ENCODE measurements around the gene NUTM1.
"Not testable (repeated sequence)": the region's sequence is repeated elsewhere in the genome, so short reads cannot be mapped to it uniquely, and the experiment has no call there.

NUTM1 gene

GRCh38 chr15:34348735-34349300 lies 5.7 kb downstream of the NUTM1 start:
- no peak for DNase-seq
- H3K27ac ChIP-seq = no peak overlapping the region
- no peaks in the 10 kb centered on the region for H3K27me3 ChIP-seq (replicated peaks)
- in situ Hi-C loops (cut with HindIII; ENCODE audit: low pct_ligation_motif_present, low sequenced_read_pairs) = loop anchor here (25.0 kb wide), 1 partner anchor 112 kb away; the partner anchor contains the start of gene EMC4
- no peak for TF ChIP-seq CTCF (IDR thresholded peaks at IDR 0.05; ENCODE audit: low read depth, low read length, missing control alignments)
- H3K4me3 ChIP-seq (ENCODE audit: low read depth, low read length) = no peak overlapping the region
- H3K36me3 ChIP-seq (replicated peaks) = no peaks in the 10 kb centered on the region

- Histone ChIP-seq H3K4me3 (ENCODE audit: low read depth, low read length) (no peak overlapping the region), H3K27ac (no peak overlapping the region), H3K36me3 (replicated peaks) (no peaks in the 10 kb centered on the region), H3K27me3 (replicated peaks) (no peaks in the 10 kb centered on the region)
- no peak for DNase-seq
- no peak for TF ChIP-seq CTCF (IDR thresholded peaks at IDR 0.05; ENCODE audit: low read depth, low read length, missing control alignments)
- in situ Hi-C loops (cut with HindIII; ENCODE audit: low pct_ligation_motif_present, low sequenced_read_pairs) = loop anchor here (25.0 kb wide), 1 partner anchor 112 kb away; the partner anchor contains the start of gene EMC4
These were observed 6.7 kb downstream of the NUTM1 start for GRCh38 chr15:34349769-34350168.

GRCh38 chr15:34352996-34353395 lies 9.9 kb downstream of the NUTM1 start:
- in situ Hi-C loops (cut with HindIII; ENCODE audit: low pct_ligation_motif_present, low sequenced_read_pairs); H3K27me3 ChIP-seq (replicated peaks); DNase-seq; H3K4me3 ChIP-seq (ENCODE audit: low read depth, low read length); H3K27ac ChIP-seq; H3K36me3 ChIP-seq (replicated peaks): not testable (repeated sequence)

- Histone ChIP-seq H3K27ac (no peak overlapping the region), H3K27me3 (replicated peaks) (no peaks in the 10 kb centered on the region), H3K36me3 (replicated peaks) (peaks cover 3% of the 10 kb centered on the region), H3K4me3 (ENCODE audit: low read depth, low read length) (no peak overlapping the region)
- TF ChIP-seq CTCF (IDR thresholded peaks at IDR 0.05; ENCODE audit: low read depth, low read length, missing control alignments) = no peak
- no peak for DNase-seq
- in situ Hi-C loops (cut with HindIII; ENCODE audit: low pct_ligation_motif_present, low sequenced_read_pairs) = no loop called here
These were observed 10.5 kb downstream of the NUTM1 start for GRCh38 chr15:34353627-34354026.

- in situ Hi-C loops (cut with HindIII; ENCODE audit: low pct_ligation_motif_present, low sequenced_read_pairs) = no loop called here
- H3K27ac ChIP-seq = no peak overlapping the region
- H3K36me3 ChIP-seq (replicated peaks) = peaks cover 8% of the 10 kb centered on the region
- no peak overlapping the region for H3K4me3 ChIP-seq (ENCODE audit: low read depth, low read length)
- no peak for TF ChIP-seq CTCF (IDR thresholded peaks at IDR 0.05; ENCODE audit: low read depth, low read length, missing control alignments)
- DNase-seq = no peak
- H3K27me3 ChIP-seq (replicated peaks) = no peaks in the 10 kb centered on the region
These were observed 11.2 kb downstream of the NUTM1 start for GRCh38 chr15:34354286-34354685.

GRCh38 chr15:34355241-34355640 lies 12.1 kb downstream of the NUTM1 start:
- Histone ChIP-seq H3K4me3 (ENCODE audit: low read depth, low read length) (no peak overlapping the region), H3K27ac (no peak overlapping the region), H3K36me3 (replicated peaks) (peaks cover 12% of the 10 kb centered on the region), H3K27me3 (replicated peaks) (no peaks in the 10 kb centered on the region)
- no peak for TF ChIP-seq CTCF (IDR thresholded peaks at IDR 0.05; ENCODE audit: low read depth, low read length, missing control alignments)
- DNase-seq = no peak
- in situ Hi-C loops (cut with HindIII; ENCODE audit: low pct_ligation_motif_present, low sequenced_read_pairs) = no loop called here
